SU-DHL-6 (cell line): Measurements from ENCODE around the gene WASL.

Experiments used
- H2AFZ ChIP-seq: fragments of 200-600 bp; sonication (generic); 2 replicates; pipeline ENCODE4 v1.6.1; 2014; ENCODE audit warnings: low read depth, mild to moderate bottlenecking, moderate library complexity, mixed read lengths, antibody characterized with exemption, low read length; ENCODE audit not compliant: severe bottlenecking
- H3F3A ChIP-seq: fragments of 200-600 bp; shearing (Covaris generic); 2 replicates; pipeline ENCODE4 v1.6.0; 2016; ENCODE audit warnings: antibody characterized with exemption, mild to moderate bottlenecking; ENCODE audit not compliant: insufficient read depth
- H3K27ac ChIP-seq: fragments of 200-600 bp; sonication (generic); 2 replicates; pipeline ENCODE4 v1.5.1; 2016; ENCODE audit warnings: low read depth, mild to moderate bottlenecking, low read length, moderate library complexity, mixed read lengths
- H3K27me3 ChIP-seq: fragments of 200-600 bp; sonication (generic), shearing (Covaris generic); 2 replicates; pipeline ENCODE4 v1.6.0; 2014; ENCODE audit warnings: mild to moderate bottlenecking, low read length
- H3K36me3 ChIP-seq: fragments of 200-600 bp; sonication (generic); 2 replicates; pipeline ENCODE4 v1.6.1; 2014; ENCODE audit warnings: mild to moderate bottlenecking, low read length, mixed read lengths
- H3K4me2 ChIP-seq: fragments of 300-600, 200-600 bp; shearing (Covaris generic), sonication (generic); 2 replicates; pipeline ENCODE4 v1.6.0; 2014; ENCODE audit warnings: low read length, low read depth, mild to moderate bottlenecking; ENCODE audit not compliant: poor library complexity, severe bottlenecking
- H3K4me3 ChIP-seq: fragments of 200-600 bp; sonication (generic); 2 replicates; pipeline ENCODE4 v1.5.1; 2014; ENCODE audit warnings: antibody characterized with exemption, low read length, mild to moderate bottlenecking, mixed read lengths; ENCODE audit not compliant: insufficient read depth, poor library complexity, severe bottlenecking
- H3K79me2 ChIP-seq: fragments of 200-600 bp; sonication (generic); 2 replicates; pipeline ENCODE4 v1.6.1; 2014; ENCODE audit warnings: mild to moderate bottlenecking, low read length, moderate library complexity; ENCODE audit not compliant: insufficient read depth
- H3K9ac ChIP-seq: fragments of 200-600 bp; sonication (generic); 2 replicates; pipeline ENCODE4 v1.7.0; 2014; ENCODE audit warnings: mild to moderate bottlenecking, low read length
- H3K9me2 ChIP-seq: fragments of 200-600 bp; sonication (generic); replicated peaks from 2 replicates; pipeline ENCODE4 v1.6.1; 2014; ENCODE audit warnings: low read length; ENCODE audit not compliant: insufficient read depth
- H3K9me3 ChIP-seq: fragments of 200-600 bp; sonication (generic); 2 replicates; pipeline ENCODE4 v1.6.1; 2014; ENCODE audit warnings: low read length, mixed read lengths; ENCODE audit not compliant: insufficient read depth
- H4K20me1 ChIP-seq: fragments of 200-600 bp; sonication (generic); 2 replicates; pipeline ENCODE4 v1.6.1; 2014; ENCODE audit warnings: low read depth, mild to moderate bottlenecking, antibody characterized with exemption, low read length, moderate library complexity, mixed read lengths
- EZH2phosphoT487 ChIP-seq: fragments of 200-600 bp; sonication (generic), shearing (Covaris generic); conservative IDR thresholded peaks from 2 replicates; pipeline ENCODE4 v1.6.1; 2018; ENCODE audit warnings: mild to moderate bottlenecking, antibody characterized with exemption, low read length, moderate library complexity, mixed read lengths
- TF ChIP-seq, protein P1 (sequence below): fragments of 200-600 bp; sonication (generic); IDR thresholded peaks from one replicate; pipeline ENCODE4 v1.5.1; 2017; ENCODE audit warnings: antibody characterized with exemption, mild to moderate bottlenecking, low read length, moderate library complexity; ENCODE audit not compliant: insufficient read depth, poor library complexity, severe bottlenecking

WASL gene

DNA sequence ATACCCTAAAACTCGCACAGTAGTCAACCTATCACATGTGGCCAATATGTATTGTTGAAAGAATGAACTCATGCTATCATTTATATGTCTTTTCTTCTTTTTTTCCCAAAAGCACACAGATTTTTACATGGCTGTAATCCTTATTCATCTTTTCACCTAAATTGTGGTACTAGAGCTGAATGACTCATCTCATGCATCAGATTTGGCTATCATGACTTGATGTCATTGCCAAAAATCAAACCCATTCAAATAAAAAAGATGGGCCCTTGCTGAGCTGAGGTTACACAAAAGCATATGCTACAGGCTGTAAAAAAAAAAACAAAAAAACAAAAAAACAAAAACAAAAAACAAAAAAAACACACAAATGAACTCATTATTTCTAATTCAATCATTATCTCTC lies 96.4 kb downstream of the WASL start:
- H3K9ac ChIP-seq = no peak overlapping the region
- no peaks in the 10 kb centered on the region for H3F3A ChIP-seq
- H4K20me1 ChIP-seq = no peaks in the 10 kb centered on the region
- no peak overlapping the region for H2AFZ ChIP-seq
- H3K4me2 ChIP-seq = no peak overlapping the region
- H3K79me2 ChIP-seq = no peaks in the 10 kb centered on the region
- H3K36me3 ChIP-seq = no peaks in the 10 kb centered on the region
- no peak overlapping the region for H3K27ac ChIP-seq
- no peaks in the 10 kb centered on the region for H3K9me2 ChIP-seq
- H3K27me3 ChIP-seq = no peaks in the 10 kb centered on the region
- no peak for TF ChIP-seq EZH2phosphoT487
- TF ChIP-seq, protein P1, sequence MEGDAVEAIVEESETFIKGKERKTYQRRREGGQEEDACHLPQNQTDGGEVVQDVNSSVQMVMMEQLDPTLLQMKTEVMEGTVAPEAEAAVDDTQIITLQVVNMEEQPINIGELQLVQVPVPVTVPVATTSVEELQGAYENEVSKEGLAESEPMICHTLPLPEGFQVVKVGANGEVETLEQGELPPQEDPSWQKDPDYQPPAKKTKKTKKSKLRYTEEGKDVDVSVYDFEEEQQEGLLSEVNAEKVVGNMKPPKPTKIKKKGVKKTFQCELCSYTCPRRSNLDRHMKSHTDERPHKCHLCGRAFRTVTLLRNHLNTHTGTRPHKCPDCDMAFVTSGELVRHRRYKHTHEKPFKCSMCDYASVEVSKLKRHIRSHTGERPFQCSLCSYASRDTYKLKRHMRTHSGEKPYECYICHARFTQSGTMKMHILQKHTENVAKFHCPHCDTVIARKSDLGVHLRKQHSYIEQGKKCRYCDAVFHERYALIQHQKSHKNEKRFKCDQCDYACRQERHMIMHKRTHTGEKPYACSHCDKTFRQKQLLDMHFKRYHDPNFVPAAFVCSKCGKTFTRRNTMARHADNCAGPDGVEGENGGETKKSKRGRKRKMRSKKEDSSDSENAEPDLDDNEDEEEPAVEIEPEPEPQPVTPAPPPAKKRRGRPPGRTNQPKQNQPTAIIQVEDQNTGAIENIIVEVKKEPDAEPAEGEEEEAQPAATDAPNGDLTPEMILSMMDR = no peak
- no peak overlapping the region for H3K4me3 ChIP-seq
- H3K9me3 ChIP-seq = no peaks in the 10 kb centered on the region

DNA sequence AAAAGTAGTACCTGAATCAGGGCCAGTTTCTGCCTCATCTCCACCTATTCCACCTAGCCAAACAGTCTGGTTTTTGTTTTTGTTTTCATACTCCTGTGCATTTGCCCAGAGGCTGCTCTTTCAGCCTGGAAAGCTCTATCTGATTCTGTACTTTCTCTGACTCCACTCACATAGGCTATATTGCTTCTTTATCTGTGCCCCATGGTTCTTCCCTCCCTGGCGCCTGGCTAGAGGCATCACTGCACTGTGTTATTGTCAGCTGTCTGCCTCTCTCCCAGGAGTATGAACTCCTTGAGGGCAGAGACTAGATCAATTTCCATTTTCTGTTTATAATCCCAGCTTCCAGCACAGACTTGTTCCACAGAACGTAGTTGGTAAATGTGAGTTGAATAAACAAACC lies 98.2 kb downstream of the WASL start:
- no peak overlapping the region for H3K27ac ChIP-seq
- no peak overlapping the region for H2AFZ ChIP-seq
- no peaks in the 10 kb centered on the region for H4K20me1 ChIP-seq

DNA sequence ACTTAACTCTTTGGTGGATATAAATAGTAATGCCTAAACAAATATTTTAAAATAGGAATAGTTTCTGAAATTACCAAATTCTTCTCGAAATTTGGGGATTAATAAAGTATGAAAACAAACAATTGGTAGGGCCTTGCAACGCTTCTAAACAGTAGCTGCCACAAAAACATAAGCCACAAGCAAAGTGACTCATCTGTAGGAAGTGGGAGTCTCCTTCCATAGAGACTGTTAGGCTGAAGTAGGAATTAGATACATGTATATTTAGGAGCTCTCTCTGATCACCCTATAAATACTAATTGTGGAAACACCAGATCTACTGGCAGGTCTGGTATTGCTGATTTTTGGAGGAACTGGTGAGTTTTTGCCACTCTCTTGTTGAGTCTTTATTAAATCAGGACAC lies 98.8 kb downstream of the WASL start:
- H2AFZ ChIP-seq = no peak overlapping the region
- no peak overlapping the region for H3K9ac ChIP-seq
- H3K9me3 ChIP-seq = no peaks in the 10 kb centered on the region
- no peaks in the 10 kb centered on the region for H3K36me3 ChIP-seq
- no peaks in the 10 kb centered on the region for H3F3A ChIP-seq
- H3K4me3 ChIP-seq = no peak overlapping the region
- H3K9me2 ChIP-seq = no peaks in the 10 kb centered on the region
- H3K27me3 ChIP-seq = no peaks in the 10 kb centered on the region
- TF ChIP-seq, protein P1 = no peak
- TF ChIP-seq EZH2phosphoT487 = no peak
- H4K20me1 ChIP-seq = no peaks in the 10 kb centered on the region
- H3K4me2 ChIP-seq = no peak overlapping the region
- no peaks in the 10 kb centered on the region for H3K79me2 ChIP-seq
- H3K27ac ChIP-seq = no peak overlapping the region

More for the DNA sequence above, 98.2 kb downstream of the WASL start:
- Histone ChIP-seq H3K27me3 (no peaks in the 10 kb centered on the region), H3K36me3 (no peaks in the 10 kb centered on the region), H3F3A (no peaks in the 10 kb centered on the region), H3K9ac (no peak overlapping the region), H3K4me3 (no peak overlapping the region), H3K79me2 (no peaks in the 10 kb centered on the region), H3K9me2 (no peaks in the 10 kb centered on the region), H3K4me2 (no peak overlapping the region), H3K9me3 (no peaks in the 10 kb centered on the region)
- TF ChIP-seq, protein P1 = no peak
- no peak for TF ChIP-seq EZH2phosphoT487
